GM19238 (cell line): ENCODE data around the gene NRL.
"Not testable (repeated sequence)": the region's sequence is repeated elsewhere in the genome, so short reads cannot be mapped to it uniquely, and the experiment has no call there.

ENCODE experiments used
- DNase-seq: peaks from one replicate; pipeline ENCODE4 v3.0.0; 2011; ENCODE audit warnings: low spot score; ENCODE audit not compliant: insufficient read length

NRL gene

DNA sequence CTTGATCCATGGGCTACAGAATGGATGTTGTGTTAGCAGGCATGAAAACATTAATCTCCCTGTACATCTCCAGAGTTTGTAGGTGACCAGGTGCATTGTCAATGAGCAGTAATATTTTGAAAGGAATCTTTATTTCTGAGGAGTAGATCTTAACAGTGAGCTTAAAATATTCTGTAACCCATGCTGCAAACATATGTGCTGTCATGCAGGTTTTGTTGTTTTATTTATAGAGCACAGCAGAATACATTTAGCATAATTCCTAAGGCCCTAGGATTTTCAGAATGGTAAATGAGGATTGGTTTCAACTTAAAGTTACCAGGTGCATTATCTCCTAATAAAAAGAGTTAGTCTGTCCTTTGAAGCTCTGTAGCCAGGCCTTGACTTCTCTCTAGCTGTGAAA is 12.2 kb upstream of the NRL start:
- no peak for DNase-seq

DNA sequence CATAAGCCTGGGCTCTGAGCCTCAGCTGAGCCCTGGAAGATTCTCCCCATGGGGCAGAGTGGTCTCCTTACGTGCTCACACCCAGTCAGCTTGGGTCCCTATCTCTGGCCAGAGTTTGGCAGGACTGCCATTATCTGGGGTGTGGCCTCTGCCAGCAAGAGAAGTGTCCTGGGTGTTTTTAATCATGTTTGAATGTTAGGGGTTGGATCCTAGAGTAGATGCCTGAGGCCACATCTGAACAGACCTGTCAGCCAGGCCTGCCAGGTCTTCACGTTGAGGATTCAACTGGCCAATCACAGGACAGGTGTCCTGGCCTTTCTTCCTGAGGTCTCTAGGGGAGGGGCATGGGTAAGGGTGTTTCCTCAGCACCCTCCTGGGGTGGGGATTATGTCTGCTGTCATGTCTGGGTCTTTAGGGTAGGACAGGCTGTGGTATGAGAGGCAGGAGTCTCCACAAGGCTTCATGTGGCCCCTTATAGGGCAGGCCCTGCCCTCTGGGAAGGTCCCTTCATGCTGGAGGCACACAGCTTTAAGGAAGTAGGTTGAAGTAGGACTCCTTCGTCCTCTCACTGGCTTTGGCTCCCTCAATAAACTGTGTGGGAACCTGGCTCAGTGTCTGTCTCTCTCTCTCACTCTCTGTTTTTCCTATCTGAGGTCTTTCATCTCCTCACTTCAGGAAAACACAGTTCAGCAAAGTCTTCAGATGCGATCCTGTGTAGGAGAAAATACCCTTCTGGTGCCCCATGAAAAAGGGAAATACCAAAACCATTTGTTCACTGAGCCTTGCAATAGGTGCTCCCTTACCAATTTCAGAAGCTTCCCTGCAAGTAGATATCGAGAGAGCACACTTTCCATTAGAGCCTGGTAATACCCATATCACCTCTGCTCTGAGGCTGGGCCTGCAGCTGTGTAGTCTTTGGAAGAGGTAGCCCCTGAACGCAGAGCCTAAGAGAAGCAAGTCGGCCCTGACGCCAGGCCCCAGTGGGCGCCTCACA is 9.0 kb upstream of the NRL start:
- DNase-seq, result no peak

DNA sequence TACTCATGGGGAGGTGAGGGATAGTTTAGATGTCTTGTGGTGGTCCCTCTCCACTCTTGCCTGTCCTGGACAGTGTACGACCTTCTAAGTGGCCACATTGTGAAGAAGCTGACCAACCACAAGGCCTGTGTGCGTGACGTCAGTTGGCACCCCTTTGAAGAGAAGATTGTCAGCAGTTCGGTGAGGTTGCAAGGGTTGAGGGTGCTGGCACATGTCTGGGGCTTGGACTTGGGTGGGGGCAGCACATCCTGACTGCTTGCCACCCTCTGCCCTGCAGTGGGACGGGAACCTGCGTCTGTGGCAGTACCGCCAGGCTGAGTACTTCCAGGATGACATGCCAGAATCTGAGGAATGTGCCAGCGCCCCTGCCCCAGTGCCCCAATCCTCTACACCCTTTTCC is 8.1 kb upstream of the NRL start:
- DNase-seq, result no peak

DNA sequence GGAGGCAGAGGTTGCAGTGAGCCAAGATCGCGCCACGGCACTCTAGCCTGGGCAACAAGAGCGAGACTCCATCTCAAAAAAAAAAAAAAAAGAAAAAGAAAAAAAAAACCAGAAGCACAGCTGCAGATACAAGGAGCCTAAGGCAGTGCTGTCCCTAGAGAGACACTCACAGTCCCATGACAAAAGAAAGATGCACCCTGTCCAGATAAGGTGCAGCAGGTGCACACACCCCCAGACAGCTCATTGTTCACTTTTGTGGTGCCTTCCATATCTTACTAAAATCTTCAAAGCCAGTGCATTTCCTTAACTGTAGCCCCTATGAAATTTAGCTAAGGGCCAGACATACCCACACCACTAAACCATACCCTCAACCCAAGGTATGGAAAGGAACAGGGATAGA is 7.7 kb upstream of the NRL start:
- no peak for DNase-seq

DNA sequence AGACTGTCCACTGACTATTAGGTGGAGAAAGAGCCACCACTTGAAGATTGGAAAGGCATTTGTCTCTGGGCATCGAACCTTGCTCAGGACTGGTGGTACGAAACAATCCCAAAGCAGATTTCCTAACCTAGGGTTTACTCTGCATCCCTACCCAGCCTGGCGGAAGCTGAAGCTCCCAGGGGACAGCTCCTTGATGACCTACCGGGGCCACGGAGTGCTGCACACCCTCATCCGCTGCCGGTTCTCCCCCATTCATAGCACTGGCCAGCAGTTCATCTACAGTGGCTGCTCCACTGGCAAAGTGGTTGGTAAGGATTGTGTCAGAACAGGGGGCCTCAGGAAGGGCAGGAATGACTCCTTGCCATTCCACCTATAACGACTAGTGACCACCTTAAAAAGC is 6.5 kb upstream of the NRL start:
- no peak for DNase-seq

DNA sequence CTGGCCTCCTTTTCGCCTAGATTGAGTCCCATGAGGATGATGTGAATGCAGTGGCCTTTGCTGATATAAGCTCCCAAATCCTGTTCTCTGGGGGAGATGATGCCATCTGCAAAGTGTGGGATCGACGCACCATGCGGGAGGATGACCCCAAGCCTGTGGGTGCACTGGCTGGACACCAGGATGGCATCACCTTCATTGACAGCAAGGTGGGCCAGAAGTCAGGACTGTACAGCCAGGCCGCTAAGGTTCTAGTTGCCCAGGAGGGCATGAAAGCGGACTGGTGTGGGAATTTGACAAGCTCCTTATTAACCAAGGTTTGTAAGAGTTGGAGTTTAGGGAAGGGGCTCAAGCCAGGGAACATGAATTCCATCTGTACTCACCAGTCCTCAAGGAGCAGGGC is 4.9 kb upstream of the NRL start:
- DNase-seq, result no peak

DNA sequence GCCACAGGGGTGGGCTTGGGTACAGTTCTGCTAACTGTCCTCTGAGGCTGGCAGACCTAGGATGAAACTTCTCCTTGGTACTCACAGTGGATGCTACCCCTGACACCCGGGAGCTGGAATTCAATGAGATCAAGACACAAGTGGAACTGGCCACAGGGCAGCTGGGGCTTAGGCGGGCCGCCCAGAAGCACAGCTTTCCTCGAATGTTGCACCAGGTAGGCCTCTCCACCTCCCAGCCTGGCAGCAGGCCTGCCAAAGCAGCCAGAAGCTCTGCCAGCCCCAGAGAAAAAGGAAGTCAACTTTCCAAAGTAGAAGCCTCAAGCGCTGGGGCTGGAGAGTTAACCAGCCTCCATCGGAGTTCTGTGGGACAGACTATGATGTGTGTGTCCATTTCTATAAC is 2.4 kb upstream of the NRL start:
- DNase-seq, result no peak

DNA sequence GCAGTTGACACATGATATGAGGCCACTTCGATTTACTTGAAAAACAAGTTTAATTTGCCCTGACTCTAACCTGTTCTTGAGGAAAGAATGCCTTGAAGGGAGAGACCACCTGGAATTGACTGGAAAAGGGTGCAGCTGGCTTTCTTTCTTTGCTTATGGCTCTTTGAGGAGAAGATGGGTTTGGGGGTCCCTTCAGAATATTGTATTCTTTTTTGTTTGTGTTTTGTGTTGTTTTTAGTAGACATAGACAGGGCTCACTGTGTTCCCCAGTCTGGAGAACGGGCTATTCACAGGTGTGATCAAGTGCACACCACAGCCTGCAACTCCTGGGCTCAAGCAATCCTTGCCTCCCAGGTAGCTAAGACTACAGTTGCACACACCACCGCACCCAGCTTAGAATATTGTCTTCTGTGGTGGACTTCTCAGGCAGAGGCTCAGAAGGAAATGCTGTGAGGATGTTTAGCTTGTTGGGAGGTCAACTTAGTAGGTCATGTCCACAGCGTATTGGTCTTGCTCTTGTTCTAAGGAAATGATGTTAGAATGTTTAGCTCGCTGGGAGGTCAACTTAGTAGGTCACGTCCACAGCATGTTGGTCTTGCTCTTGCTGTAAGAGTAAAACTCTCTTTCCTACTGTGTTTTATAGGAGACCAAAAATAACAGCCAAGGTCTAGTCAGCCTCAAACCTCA is 1.5 kb upstream of the NRL start:
- no peak for DNase-seq

DNA sequence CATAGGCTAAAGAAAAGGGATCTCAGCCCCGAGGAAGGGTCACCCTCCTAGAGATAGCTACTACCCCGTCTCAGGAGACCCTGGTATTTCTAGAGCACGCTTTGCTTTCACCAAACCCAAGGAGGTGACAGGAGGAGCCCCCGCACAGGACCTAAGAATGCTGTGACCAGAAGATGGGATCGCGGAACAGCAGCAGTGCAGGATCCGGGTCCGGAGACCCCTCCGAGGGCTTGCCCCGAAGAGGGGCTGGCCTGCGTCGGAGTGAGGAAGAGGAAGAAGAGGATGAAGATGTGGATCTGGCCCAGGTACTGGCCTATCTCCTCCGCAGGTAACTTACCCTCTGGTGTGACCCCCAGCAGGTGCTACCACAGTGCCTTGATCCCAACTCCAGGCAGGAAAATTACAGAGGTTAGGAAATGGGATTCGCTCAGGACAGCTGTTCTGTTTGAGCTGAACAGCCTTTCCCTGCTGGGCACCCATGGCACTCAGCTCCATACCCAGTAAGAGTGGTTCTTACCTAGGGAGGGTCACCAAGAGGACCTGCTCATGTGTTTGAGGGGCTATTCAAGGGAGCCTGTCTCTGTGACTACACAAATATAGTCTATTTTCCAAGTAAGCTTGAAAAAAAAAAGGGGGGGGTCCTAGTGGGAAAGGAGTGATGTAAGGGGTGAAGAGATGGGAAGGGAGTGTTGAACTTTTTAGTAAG is 826 bp upstream of the NRL start:
- no peak for DNase-seq

DNA sequence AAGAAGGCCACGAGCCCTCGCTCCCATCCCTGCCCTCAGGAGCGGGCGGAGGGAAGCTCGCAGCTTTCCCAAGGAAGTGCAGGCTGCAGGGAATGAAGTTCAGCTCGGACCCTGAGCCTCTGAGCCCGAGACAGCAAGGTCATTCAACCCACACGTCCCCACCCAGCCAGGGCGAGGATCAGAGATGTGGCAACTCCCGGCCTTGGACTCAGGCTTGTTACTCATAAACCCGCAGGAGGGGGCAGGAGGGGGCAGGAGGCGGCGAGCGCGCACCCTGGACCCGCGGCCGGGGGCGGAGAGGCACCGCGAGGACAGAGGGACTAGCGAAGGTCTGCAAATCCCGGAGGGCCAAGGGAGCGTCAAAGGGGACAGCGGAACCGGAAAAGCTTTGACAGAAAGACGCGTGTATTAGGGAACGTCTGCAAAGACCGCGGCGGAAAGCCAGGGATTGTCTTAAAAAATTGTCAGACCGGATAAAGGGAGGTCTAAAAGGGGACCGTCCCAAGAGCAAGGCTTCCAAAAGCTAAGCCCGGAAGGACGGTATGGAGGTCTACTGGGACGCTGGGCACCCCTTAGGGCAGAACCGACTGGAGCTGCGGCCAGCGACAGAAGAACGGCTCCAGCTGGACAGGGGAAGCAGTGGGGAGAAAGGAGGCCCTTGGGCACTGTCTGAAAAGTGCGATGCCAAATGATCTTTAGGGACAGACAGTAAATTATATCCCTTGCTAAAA is 783 bp downstream of the NRL start:
- peak; percentile 61 for DNase-seq

DNA sequence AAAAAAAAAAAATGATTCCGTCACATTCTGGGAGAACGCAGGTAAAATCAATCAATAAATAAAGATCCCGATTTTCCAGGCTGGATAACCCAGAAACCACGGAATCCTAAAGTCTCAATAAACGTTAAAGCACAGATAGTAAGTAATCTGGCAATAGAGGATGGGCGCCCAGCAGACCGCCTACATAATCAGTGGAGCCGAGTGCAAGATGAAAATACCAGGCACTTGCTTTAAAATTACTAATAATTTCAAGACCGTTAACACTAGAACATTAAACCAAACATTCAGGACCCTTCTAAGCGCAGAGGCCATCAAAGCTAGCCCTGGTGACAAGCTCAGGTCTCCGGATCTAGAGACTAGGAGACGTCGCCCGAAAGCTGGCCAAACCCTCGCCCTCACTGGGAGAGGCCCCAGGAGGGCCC is 1.4 kb downstream of the NRL start:
- DNase-seq, result no peak

DNA sequence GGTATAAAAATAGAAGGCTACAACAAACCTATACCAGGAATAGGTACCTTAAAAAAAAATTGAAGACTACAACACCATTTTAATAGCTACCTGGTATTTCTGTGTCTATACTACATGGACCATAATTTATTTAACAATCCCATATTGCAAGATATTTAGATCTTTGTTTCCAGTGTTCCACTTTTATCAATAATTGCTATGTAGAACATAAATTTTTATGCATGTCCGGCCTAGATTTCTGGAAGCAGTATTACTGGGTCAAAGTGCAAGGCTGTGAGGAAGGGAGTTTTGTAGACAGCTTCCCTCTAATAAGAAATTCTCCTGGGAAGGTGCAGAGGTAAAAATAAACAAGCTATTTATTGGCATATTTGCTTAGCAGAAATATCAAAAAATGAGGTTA is 4.2 kb downstream of the NRL start:
- DNase-seq, result no peak

DNA sequence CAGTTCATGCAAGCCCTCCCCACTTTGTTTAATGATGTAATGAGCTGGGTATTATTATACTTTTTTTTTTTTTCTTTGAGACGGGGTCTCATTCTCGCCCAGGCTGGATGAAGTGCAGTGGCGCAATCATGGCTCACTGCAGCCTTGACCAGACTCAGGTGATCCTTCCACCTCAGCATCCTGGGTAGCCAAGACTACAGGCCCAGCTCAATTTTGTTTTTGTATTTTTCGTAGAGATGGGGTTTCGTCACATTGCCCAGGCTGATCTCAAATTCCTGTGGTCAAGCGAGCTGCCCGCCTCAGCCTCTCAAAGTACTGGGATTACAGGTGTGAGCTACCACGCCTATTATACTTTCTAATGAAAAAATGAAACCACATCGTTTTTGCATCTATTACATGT is 4.7 kb downstream of the NRL start:
- DNase-seq, result no peak

DNA sequence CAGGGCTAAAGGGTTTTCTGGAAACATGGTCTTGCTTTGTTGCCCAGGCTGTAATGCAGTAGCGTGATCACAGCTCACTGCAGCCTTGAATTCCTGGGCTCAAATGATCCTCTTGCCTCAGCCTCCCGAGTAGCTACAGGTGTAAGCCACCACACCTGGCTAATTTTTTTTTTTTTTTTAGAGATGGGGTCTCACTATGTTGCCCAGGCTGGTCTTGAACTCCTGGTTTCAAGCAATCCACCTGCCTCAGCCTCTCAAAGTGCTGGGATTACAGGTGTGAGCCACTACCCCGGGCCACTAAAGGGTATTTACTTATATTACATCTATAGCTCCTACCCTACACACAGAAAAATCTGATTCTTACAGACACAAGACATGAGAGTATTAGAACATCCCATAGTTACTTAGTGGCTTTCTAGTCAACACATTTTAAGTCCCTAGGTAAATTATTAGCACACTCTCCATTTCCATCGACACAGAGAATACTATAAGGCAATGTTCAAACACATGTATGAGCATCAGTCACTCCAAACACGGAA is 6.3 kb downstream of the NRL start:
- DNase-seq, result no peak

DNA sequence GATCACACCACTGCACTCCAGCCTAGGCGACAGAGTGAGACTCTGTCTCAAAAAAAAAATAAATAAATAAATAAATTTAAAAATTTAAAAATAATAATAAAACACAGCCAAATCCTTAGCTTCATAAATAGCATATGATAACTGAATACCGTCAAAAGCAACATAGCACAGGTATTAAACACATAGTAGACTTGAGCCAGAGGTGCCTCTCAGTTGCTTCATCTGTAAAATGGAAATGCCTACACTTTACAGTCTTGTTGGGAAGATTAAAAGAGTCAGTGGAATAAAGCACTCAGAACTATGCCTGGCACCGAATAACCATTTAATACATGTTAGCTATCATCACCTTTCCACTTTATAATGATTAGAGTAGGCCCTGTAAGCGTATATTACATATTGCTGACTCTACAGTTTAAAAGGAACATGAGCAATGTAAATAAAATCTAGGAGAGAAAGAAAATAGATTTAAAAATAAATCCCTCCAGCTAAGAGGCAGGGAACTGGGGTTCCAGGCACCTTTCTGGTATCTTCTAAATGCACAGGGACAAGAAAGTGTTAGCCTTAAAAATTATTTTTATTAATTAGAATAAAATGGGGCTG is 8.0 kb downstream of the NRL start:
- DNase-seq, result no peak

DNA sequence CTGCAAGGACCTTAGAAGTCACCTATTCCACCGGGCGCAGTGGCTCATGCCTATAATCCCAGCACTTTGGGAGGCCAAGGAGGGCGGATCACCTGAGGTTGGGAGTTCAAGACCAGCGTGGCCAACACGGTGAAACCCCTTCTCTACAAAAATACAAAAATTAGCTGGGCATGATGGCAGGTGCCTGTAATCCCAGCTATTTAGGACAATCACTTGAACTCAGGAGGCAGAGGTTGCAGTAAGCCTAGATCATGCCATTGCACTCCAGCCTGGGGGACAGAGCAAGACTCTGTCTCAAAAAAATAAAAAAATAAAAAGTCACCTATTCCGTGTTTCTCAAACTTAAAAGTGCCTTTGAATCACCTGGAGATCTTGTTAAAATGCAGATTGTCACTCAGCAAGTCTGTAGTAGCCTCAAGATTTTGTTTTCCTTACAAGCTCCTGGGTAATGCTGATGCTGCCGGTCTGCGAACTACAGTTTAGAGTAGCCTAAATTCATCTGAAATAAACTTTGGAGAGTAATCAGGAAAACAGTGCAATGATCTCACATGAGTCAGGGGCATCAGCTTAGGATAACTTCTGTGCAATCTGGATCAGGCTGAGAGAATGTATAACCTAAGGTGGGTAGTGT is 9.0 kb downstream of the NRL start:
- not testable (repeated sequence) for DNase-seq

DNA sequence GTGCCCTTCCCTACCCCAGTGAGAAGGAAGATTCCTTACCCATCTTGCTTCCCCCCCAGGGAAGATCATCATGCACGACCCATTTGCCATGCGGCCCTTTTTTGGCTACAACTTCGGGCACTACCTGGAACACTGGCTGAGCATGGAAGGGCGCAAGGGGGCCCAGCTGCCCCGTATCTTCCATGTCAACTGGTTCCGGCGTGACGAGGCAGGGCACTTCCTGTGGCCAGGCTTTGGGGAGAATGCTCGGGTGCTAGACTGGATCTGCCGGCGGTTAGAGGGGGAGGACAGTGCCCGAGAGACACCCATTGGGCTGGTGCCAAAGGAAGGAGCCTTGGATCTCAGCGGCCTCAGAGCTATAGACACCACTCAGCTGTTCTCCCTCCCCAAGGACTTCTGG is 11.3 kb downstream of the NRL start:
- no peak for DNase-seq

DNA sequence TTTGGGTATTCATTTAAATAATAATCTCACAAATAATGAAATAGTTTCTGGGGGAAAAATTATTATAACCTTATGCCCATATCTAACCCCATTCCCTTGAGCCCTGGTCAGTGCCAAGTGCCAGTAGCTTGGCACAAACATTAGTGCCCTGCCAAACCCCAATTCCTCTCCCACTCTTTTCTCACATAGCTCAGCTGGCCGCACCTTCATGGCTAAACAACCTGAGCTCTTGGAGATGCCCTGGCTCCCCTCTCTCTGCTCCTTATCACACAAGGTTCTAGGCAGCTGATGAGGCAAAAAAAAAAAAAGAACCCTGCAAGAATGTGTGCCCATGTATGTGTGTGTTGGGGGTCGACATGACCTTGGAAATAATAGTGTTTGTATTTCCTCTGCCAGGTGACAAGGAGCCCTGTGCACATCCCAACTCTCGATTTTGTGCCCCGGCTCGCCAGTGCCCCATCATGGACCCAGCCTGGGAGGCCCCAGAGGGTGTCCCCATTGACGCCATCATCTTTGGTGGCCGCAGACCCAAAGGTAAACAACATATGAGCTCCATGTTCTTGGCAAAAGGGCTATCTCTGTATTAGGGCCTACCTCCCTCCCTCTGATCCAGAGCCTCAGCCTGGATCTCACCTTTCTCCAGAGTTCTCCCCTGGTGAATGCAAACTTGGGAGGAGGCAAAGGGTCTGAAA is 12.2 kb downstream of the NRL start:
- DNase-seq, result no peak

DNA sequence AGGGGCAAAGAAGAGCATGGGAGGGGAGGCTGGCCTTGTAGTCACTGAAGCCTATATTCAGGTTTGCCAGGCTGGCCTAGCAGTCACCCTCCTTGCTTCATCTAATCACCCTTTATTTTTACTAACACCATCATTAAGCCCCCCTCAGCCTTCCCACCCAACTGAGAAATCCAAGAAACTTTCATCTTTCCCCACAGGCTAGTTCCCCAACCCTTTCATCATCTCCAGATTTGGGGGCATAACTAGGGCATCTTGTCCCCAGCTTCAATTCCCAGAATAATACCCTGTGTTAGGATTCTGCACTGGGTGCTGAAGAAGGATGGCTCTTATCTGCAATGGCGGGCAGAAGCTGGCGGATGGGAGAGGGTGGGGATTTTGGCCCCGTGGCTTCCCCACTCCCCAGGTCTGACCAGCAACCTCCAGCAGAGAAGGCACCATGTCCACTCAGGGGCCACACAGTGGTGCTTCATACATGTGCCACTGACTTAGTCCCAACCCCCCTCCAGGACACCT is 13.7 kb downstream of the NRL start:
- no peak for DNase-seq
